Measurements from ENCODE around the gene NACC2. TPM values are rescaled to one million over a fixed set of nuclear protein-coding genes. Genes with fewer than 3 reads are reported as not detected.

The NACC2 gene
- polyA plus RNA-seq, 1 of the 3 experiments (the other 2 are of a cell fraction), result 22.1 TPM

DNA sequence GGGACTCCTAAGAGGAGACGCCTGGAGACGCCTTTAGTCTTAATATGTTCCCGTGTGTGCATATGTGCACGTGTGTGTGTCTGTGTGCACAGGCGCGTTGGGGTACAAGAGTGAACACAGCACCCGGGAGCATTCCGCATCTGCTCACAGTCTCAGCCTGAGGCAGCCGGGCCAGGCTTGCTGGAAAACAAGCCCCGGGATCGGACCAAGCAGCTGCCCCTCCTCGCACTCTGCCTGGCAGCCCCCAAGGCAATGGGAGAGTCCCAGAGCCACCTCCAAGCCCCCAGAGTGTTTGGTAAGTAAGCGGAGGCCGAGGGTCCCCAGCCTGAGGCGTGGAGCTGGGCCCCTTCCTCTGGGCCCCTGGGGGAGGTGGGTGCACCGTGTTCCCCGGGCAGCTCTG is 106.6 kb downstream of the NACC2 start:
- ChIA-PET CTCF (interaction anchor here (0.6 to 2.8 kb wide), 4 partner anchors 13 to 513 kb away, joined by 3 to 22 read pairs (median 4); no protein-coding TSS in a partner anchor), POLR2A (no interaction called here)
- H3K27me3 ChIP-seq (ENCODE audit: insufficient read depth), result peaks cover 1% of the 10 kb centered on the region; the same call in 1 of the 2 replicates
- TF ChIP-seq MEF2A (IDR thresholded peaks at IDR 0.05; ENCODE audit: borderline replicate concordance, low read depth) (no peak), TCF12 (IDR thresholded peaks at IDR 0.05) (no peak), MXI1 (IDR thresholded peaks at IDR 0.05; ENCODE audit: low read depth, low read length) (no peak), POLR2AphosphoS5 (IDR thresholded peaks at IDR 0.05; ENCODE audit: low read depth, low read length) (no peak), NRF1 (IDR thresholded peaks at IDR 0.05; ENCODE audit: low read depth, low read length) (no peak), RXRA (IDR thresholded peaks at IDR 0.05; ENCODE audit: borderline replicate concordance, low read depth) (no peak), YY1 (IDR thresholded peaks at IDR 0.05; ENCODE audit: low read depth) (no peak), NFIC (IDR thresholded peaks at IDR 0.05; ENCODE audit: borderline replicate concordance) (no peak), TAF1 (IDR thresholded peaks at IDR 0.05; ENCODE audit: borderline replicate concordance, low read depth, low read length) (no peak), GABPA (IDR thresholded peaks at IDR 0.05; ENCODE audit: low read depth) (no peak), EZH2phosphoT487 (IDR thresholded peaks at IDR 0.05; ENCODE audit: borderline replicate concordance, low read depth) (no peak), JUND (IDR thresholded peaks at IDR 0.05) (no peak)
- TF ChIP-seq, protein P1, sequence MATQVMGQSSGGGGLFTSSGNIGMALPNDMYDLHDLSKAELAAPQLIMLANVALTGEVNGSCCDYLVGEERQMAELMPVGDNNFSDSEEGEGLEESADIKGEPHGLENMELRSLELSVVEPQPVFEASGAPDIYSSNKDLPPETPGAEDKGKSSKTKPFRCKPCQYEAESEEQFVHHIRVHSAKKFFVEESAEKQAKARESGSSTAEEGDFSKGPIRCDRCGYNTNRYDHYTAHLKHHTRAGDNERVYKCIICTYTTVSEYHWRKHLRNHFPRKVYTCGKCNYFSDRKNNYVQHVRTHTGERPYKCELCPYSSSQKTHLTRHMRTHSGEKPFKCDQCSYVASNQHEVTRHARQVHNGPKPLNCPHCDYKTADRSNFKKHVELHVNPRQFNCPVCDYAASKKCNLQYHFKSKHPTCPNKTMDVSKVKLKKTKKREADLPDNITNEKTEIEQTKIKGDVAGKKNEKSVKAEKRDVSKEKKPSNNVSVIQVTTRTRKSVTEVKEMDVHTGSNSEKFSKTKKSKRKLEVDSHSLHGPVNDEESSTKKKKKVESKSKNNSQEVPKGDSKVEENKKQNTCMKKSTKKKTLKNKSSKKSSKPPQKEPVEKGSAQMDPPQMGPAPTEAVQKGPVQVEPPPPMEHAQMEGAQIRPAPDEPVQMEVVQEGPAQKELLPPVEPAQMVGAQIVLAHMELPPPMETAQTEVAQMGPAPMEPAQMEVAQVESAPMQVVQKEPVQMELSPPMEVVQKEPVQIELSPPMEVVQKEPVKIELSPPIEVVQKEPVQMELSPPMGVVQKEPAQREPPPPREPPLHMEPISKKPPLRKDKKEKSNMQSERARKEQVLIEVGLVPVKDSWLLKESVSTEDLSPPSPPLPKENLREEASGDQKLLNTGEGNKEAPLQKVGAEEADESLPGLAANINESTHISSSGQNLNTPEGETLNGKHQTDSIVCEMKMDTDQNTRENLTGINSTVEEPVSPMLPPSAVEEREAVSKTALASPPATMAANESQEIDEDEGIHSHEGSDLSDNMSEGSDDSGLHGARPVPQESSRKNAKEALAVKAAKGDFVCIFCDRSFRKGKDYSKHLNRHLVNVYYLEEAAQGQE (IDR thresholded peaks at IDR 0.05; ENCODE audit: low read depth, low read length), result no peak
- TF ChIP-seq, protein P2, sequence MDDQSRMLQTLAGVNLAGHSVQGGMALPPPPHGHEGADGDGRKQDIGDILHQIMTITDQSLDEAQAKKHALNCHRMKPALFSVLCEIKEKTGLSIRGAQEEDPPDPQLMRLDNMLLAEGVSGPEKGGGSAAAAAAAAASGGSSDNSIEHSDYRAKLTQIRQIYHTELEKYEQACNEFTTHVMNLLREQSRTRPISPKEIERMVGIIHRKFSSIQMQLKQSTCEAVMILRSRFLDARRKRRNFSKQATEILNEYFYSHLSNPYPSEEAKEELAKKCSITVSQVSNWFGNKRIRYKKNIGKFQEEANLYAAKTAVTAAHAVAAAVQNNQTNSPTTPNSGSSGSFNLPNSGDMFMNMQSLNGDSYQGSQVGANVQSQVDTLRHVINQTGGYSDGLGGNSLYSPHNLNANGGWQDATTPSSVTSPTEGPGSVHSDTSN (IDR thresholded peaks at IDR 0.05), result no peak
- TF ChIP-seq, protein P3, sequence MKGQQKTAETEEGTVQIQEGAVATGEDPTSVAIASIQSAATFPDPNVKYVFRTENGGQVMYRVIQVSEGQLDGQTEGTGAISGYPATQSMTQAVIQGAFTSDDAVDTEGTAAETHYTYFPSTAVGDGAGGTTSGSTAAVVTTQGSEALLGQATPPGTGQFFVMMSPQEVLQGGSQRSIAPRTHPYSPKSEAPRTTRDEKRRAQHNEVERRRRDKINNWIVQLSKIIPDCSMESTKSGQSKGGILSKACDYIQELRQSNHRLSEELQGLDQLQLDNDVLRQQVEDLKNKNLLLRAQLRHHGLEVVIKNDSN (IDR thresholded peaks at IDR 0.05; ENCODE audit: borderline replicate concordance, low read depth), result no peak
- H3F3A ChIP-seq (replicated peaks; ENCODE audit: insufficient read depth), result peaks cover 2% of the 10 kb centered on the region
- no peak overlapping the region for H3K4me3 ChIP-seq (ENCODE audit: low read depth in 2 of 2, low read length in 1 of 2)
- H2AFZ ChIP-seq (ENCODE audit: low read depth), result no peak overlapping the region
- no peaks in the 10 kb centered on the region for H3K79me2 ChIP-seq (ENCODE audit: insufficient read depth)
- no peak overlapping the region for H3K27ac ChIP-seq (ENCODE audit: low read depth in 2 of 2, low read length in 1 of 2)
- WGBS (ENCODE audit: low lambda C conversion rate), result 88% methylated on average over 9 of the region's 17 CpGs
- no peaks in the 10 kb centered on the region for H3K9me3 ChIP-seq
- no peaks in the 10 kb centered on the region for H3K36me3 ChIP-seq (replicated peaks in 1 of 2; ENCODE audit: control insufficient read depth in 1 of 2, insufficient read depth in 2 of 2, low read length in 1 of 2)
- no peak for DNase-seq
- peaks cover 21 to 55% of the 10 kb centered on the region in 2 experiments; a peak in 3 of 4 replicates for H3K4me1 ChIP-seq (ENCODE audit: control insufficient read depth in 1 of 2, insufficient read depth in 2 of 2, low read depth in 1 of 2, low read length in 1 of 2)
- no peak overlapping the region for H3K9ac ChIP-seq
- H3K9me2 ChIP-seq, result no peaks in the 10 kb centered on the region
- H3K4me2 ChIP-seq, result no peak overlapping the region
- H4K20me1 ChIP-seq (ENCODE audit: insufficient read depth), result no peaks in the 10 kb centered on the region
